GM19463 (cell line): ENCODE measurements around the gene TTC21A.
A peak's percentile ranks its signal among the peaks of the same experiment; 100 is the strongest.

Experiments used
- ATAC-seq: cut with Tn5 transposase; IDR thresholded peaks from one replicate; pipeline ENCODE4 v1.9.1; 2021; ENCODE audit warnings: mild to moderate bottlenecking, moderate library complexity; ENCODE audit not compliant: unreplicated experiment

TTC21A gene

DNA sequence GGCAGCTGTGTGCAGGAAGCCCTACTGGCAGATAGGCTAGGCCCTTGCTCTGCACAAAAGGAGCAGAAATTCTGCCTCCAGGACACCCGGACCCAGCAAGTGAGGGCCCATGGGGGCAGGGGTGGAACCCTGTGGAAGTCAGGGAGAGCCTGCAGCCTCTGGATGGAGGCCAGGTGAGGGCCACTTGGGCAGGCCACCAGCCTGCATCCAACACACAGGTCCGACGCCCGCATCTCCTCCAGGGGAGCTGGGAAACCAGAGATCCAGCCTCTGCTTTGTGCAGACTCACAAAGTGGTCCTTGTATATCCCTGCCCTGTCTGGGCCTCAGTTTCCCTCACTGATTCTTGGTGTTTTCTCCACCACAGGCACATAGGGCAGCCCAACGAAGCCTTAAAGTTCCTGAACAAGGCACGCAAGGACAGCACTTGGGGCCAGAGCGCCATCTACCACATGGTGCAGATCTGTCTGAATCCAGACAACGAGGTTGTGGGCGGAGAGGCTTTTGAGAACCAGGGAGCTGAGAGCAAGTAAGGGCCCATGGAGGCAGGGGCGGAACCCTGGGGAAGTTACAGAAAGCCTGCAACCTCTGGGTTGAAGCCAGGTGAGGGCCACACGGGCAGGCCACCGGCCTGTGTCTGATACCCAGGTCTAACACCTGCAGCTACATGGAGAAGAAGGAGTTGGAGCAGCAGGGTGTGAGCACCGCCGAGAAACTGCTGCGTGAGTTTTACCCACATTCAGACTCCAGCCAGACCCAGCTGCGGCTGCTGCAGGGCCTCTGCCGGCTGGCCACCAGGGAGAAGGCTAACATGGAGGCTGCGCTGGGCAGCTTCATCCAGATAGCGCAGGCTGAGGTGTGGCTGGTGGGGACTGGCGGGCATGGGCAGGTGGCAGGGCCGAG lies 29.3 kb downstream of the TTC21A start:
- ATAC-seq, result no peak

DNA sequence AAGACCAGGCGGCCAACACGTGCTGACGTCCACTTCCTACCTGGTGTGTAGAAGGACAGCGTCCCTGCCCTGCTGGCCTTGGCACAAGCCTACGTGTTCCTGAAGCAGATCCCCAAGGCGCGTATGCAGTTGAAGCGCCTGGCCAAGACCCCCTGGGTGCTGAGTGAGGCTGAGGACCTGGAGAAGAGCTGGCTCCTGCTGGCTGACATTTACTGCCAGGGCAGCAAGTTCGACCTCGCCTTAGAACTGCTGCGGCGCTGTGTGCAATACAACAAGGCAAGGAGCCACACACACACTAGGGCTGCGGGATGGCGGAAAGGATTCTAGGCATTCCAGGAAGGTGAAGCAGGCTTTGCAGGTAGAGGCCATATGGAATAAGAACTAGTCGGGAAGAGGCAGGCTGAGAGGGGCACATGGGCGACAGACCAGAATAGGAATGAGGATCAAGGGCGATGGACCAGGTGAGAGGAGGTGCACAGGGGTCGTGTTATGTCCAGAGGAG lies 30.0 kb downstream of the TTC21A start:
- no peak for ATAC-seq

- no peak for ATAC-seq
Observed at GRCh38 chr3:39137991-39138803, 30.7 kb downstream of the TTC21A start.

DNA sequence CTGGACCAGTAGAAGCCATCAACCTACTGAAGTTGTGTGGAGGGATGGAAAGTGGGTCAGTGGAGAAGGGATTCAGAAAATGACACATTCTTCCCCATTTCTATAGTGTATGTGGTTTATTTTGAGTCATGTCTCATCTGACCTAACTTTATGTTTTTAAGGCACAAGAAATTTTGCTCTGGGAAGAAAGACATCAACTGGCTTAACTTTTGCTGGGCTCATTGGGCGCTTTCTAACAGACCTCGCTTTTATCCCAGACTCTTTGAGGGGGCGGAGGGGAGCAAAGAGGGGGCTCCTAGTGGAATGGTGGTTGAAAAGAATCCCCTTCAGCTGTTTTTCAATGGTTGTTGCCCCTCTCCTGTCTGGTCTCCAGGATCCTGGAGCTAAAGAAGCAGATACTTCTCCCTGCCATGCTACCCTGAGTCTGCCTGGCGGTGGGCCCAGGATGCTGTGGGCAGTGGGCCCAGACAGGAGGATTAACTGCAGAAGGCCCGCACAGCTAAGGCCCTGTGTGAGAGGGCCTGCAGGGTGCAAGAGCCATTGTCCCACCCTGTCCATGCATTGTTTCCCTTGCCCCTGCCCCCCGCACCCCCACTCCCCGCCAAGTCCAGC lies 31.4 kb downstream of the TTC21A start:
- ATAC-seq, result no peak

GRCh38 chr3:39139442-39139841 lies 32.0 kb downstream of the TTC21A start:
- no peak for ATAC-seq

- ATAC-seq, result no peak
Observed at GRCh38 chr3:39140341-39140971, 33.0 kb downstream of the TTC21A start.

DNA sequence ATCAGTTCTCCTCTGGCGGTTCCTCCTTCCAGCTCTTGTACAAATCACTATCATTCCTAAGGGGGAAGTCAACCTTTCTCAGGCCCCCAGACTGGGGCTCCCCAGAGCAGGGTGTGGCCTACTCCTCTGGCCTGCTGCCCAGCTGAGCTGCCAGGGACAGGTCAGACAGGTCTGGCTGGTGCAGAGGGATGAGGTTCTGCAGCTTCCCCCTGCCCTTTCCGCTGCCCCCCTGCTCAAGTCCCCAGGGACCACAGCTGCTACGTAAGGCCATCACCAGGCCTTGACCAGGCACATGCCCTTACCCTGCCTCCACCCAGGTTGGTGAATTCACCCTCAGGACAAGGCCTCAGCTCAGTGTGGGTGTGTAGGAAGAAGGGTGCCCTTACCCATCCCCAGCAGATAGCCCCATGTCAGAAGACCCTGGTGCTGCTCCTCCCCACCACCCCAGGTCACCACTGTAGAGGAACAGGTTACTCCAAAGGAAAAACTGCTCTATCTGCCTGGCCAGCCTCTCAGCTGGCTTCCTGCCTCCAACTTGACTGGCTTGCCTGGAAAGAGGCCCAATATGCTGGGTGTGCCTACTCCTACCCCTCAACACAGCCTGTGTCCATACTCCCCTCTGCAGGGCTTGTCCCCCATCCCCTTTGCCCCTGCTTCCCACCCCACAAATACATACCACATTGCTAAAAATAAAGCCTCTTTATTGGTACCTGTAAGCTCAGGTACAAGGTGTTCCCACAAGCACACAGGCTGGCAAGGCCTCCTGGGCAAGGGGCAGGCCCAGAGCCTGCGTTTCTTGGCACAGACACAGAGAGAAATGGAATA lies 33.9 kb downstream of the TTC21A start:
- ATAC-seq, result no peak

DNA sequence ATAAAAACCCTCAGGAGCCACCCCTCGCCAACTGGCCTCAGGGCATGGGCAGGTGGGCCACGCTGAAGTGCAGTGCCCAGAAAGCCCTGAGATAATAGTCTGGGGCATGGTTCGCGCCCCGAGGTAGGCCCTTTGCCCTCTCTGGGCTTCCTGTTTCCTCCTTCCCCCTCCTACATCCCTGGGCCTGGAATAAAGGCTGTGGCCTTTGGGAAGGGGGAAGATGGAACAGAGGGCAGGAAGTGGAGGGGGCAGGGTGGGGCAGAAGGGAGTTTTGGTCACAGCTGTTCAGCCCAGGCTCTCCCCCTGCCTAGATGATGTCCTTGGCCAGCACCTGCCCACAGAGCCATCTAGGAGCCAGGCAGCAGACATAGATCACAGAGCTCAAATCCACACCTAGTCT lies 34.6 kb downstream of the TTC21A start:
- no peak for ATAC-seq

- no peak for ATAC-seq
Observed at GRCh38 chr3:39143051-39143885, 35.8 kb downstream of the TTC21A start.

DNA sequence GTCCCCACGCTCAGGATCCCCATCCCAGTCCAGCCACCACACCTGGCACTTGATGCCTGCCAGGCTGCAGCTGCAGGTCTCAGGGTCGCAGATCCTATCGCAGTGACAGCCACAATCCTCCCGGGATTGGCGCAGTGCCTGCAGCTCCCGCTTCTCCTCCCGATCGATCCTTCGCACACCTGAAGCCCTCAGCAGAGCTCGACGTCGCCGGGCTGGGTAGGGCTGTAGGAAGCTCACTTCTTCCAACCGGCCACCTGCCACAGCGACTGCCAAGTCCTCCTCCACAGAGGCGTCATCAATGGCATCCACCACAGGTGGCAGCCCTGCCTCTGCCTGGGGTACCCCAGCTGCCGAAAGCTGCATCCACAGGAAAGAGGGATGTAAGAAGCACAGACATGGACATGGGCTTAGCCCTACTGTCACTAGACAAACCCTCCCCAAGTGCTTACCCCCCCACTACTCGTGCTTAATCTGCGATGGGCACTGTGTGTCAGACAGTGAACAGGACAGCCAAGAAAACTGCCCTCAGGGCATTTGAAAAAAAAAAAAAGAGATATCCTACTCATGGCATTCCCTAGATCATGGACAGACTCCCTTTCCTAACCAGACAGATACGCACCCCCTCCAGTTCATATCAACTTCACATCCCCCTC lies 36.7 kb downstream of the TTC21A start:
- ATAC-seq, result no peak

GRCh38 chr3:39144748-39145380 lies 37.4 kb downstream of the TTC21A start:
- no peak for ATAC-seq

DNA sequence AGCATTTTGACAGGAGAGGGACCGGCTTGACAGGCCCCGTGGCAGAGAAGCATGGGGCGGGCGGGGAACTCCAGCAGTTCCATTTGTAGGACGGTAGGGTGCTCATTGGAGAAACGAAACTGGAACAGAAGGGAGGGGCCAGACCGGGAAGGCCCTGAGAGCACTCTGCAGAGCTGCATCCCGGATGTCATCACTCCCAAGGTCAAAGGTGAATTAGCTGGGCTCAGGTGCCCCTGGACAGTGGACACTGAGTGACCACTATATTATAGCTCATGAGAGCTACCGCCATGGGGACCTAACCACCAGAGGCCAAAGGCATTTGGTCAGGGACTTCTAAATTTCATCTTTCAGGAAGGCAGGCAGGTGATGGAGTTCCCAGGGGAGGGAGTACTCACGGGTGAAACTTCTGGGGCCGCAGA lies 38.6 kb downstream of the TTC21A start:
- no peak for ATAC-seq

- ATAC-seq, result peak; percentile 25
Observed at GRCh38 chr3:39146611-39147591, 39.4 kb downstream of the TTC21A start.

DNA sequence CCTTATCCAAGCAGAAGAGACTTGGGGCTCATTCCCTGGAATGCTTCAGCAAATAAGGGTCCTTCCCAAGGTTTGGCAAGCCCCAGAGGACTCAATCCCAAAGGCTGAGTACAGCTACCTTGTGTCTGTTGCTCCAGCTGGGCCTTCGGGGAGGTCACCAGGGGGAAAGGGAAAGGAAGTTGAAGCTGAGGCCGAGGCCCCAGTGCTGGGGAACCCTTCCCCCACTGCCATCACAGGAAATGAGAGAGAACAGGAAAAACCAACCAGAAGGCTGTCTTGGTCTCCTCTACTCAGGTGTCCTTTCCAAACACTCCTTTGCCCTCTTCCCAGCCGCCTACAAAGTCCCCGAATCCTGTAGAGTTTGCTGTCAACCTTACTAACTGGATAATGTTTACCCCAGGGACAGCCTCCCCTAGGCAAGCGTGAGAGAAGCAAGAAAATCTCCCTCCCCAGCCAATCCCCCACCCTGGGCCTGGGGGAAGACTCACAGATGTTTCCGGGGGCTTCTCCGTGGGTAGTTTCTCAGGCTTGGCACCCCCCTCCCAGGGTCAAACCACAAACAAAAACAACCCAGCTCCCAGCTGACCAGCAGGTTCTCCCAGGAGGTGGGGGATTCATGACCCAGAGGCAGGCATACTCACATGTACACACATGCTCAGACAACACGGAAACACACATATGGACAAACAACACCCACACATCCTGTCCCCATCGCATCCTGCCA lies 40.4 kb downstream of the TTC21A start:
- peak; percentile 16 for ATAC-seq

DNA sequence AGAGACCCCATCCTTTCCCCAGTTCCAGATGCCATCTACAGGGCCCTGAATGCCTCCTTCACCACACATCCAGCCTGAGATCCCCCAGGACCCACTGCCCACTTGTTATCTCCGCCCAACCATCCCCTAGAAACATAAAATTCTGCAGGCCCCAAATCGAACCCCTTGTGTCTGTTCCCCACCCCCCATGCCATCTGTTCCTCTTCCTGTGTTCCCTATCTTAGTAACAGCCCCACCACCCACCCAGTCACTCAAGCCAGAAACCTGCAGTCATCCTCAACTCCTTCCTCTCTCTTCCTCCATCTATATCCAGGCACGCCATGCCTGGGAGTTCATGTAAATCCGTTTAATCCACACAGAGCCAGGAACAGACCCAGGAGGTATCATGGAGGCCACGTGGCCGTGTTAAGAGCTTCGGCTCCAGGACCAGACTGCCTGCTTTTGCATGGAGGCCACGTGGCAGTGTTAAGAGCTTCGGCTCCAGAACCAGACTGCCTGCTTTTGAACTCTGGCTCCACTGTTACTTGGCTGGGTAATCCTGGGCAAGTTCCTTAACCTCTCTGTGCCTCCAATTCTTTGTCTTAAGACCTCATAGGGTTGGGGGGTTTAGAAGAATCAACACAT lies 41.1 kb downstream of the TTC21A start:
- no peak for ATAC-seq

DNA sequence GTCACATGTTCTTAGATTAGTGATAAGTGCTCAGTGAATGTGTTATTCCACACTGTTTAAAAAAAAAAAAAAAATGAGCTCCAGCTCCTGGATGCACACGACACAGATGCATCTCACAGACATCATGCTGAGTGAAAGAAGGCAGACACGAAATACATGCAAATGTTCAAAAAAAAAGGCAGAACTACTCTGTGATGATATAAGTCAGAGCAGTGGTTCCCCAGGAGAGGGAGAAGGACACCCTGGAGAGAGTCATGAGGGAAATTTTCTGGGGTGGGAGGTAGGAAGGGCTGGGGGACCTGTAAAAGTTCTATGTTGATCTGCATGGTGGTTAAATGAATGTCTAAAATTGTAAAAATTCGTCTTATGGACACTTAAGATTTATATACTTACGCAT lies 41.6 kb downstream of the TTC21A start:
- no peak for ATAC-seq
